ENCODE measurements around the gene FGF3. TPM values are rescaled to one million over a fixed set of nuclear protein-coding genes. Genes with fewer than 3 reads are reported as not detected.

FGF3 gene
- total RNA-seq, 4 donors from 2014 or later: not detected

- no peaks in the 10 kb centered on the region for H3K4me1 ChIP-seq
- intact Hi-C loops (cut with DNase I; ENCODE audit: low total_unique reads): no loop called here
- in situ Hi-C loops (cut with MboI; ENCODE audit: low sequenced_read_pairs in 4 of 4): no loop called here
Observed at GRCh38 chr11:69774354-69775162, 44.7 kb downstream of the FGF3 start.

DNA sequence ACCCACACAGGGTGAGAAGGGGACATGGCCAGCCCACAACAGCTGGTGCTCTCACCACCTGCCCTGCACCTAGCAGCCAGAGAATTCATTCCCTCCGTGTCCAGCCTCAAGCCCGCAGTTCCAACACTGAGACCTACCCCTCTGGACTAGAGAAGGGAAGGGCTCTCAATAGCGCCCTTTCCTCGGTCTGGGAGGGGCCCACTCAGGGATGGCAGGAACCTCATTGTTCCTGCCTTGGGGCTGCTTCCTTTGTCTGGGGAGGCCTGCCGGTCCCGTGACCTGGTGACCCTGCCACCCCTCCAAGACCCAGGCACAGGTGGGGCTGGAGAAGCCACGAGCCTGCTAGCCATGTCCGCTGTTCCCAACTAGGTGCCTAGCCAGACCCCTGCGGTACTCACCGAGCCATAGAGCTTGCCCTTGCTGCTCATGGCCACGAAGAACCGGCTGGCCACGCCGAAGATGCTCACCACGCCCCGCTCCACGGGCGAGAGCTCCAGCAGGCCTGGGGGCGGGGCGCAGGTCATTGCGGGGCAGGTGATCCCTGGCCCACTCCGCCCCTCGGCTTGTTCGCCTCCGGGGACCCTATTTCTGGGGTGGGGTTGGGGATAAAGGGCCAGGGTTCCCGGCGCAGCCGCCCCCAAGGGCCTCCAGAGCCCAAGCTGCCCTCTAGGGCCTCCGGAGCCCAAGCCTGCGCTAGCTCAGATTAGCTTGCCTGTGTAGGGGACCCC is 45.4 kb downstream of the FGF3 start:
- peaks cover 37 to 66% (median 47%) of the 10 kb centered on the region in 3 donors for H3K27me3 ChIP-seq
- H3K9me3 ChIP-seq: no peaks in the 10 kb centered on the region
- TF ChIP-seq POLR2A (IDR thresholded peaks at IDR 0.05): no peak
- no peak for TF ChIP-seq CTCF (IDR thresholded peaks at IDR 0.05 in 4 of 5, conservative IDR thresholded peaks at IDR 0.05 in 1 of 5)
- in situ Hi-C loops (cut with MboI; ENCODE audit: low sequenced_read_pairs in 4 of 4): no loop called here
- ATAC-seq: no peak
- H3K36me3 ChIP-seq: no peaks in the 10 kb centered on the region
- no peak overlapping the region for H3K4me3 ChIP-seq
- H3K4me1 ChIP-seq: no peaks in the 10 kb centered on the region
- intact Hi-C loops (cut with DNase I; ENCODE audit: low total_unique reads): no loop called here
- H3K27ac ChIP-seq: no peak overlapping the region
- no peak for DNase-seq

More at GRCh38 chr11:69774354-69775162, 44.7 kb downstream of the FGF3 start:
- DNase-seq (no peak), ATAC-seq (no peak)
- H3K9me3 ChIP-seq: no peaks in the 10 kb centered on the region
- TF ChIP-seq CTCF (IDR thresholded peaks at IDR 0.05 in 4 of 5, conservative IDR thresholded peaks at IDR 0.05 in 1 of 5) (no peak), POLR2A (IDR thresholded peaks at IDR 0.05) (no peak)
- H3K27ac ChIP-seq: no peak overlapping the region
- no peaks in the 10 kb centered on the region for H3K36me3 ChIP-seq
- H3K4me3 ChIP-seq: no peak overlapping the region
- H3K27me3 ChIP-seq: peaks cover 37 to 64% (median 40%) of the 10 kb centered on the region in 3 donors

DNA sequence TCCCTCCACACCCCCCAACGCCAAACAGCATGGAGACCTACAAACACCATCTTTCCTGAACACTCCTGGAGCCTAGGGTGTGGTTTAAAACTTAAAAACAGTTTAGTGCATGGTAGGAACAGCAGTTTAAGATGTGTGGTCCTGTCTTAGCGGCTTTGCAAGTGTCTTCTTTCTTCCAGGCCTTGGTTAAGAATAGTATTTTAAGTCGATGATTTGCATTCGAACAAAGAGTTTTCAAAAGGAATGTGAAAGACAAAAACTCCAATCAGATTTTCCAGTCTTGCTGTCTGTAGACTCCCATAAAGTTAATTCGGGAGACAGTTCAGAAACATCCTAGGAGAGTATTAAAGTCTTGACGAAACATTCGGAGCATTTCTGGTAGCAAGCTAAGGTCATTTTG is 47.8 kb downstream of the FGF3 start:
- Histone ChIP-seq H3K4me3 (no peak overlapping the region), H3K27me3 (peaks cover 20 to 57% (median 47%) of the 10 kb centered on the region in 3 donors), H3K4me1 (no peaks in the 10 kb centered on the region), H3K36me3 (no peaks in the 10 kb centered on the region), H3K9me3 (no peaks in the 10 kb centered on the region), H3K27ac (no peak overlapping the region)
- intact Hi-C loops (cut with DNase I; ENCODE audit: low total_unique reads): no loop called here
- ATAC-seq (no peak), DNase-seq (no peak)
- no peak for TF ChIP-seq POLR2A (IDR thresholded peaks at IDR 0.05)
- no peak for TF ChIP-seq CTCF (IDR thresholded peaks at IDR 0.05 in 4 of 5, conservative IDR thresholded peaks at IDR 0.05 in 1 of 5)
- in situ Hi-C loops (cut with MboI; ENCODE audit: low sequenced_read_pairs in 4 of 4): no loop called here

DNA sequence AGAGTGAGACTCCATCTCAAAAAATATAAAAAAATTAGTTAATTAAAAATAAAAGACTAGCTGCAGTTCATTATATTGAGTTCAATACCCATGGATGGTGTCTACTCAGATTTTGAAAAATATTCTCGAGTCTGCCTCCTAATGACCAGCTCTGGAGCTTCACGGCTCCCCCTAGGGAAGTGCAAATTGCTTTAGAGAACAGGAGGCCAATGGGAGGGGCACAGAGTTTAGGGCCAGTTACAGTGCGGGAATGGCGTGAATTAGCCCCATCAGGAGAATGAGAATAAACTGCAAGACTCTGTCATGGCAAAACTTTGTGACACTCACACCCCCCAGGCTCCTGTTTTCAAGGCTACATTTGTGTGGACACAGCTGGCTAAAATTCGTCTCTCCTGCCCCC is 48.7 kb downstream of the FGF3 start:
- DNase-seq: no peak
- intact Hi-C loops (cut with DNase I; ENCODE audit: low total_unique reads): no loop called here
- no peak for TF ChIP-seq POLR2A (IDR thresholded peaks at IDR 0.05)
- no peak for TF ChIP-seq CTCF (IDR thresholded peaks at IDR 0.05 in 4 of 5, conservative IDR thresholded peaks at IDR 0.05 in 1 of 5)
- H3K27me3 ChIP-seq: peaks cover 12 to 50% (median 38%) of the 10 kb centered on the region in 3 donors
- no peak for ATAC-seq
- no peak overlapping the region for H3K27ac ChIP-seq
- H3K9me3 ChIP-seq: no peaks in the 10 kb centered on the region
- in situ Hi-C loops (cut with MboI; ENCODE audit: low sequenced_read_pairs in 4 of 4): no loop called here
- no peaks in the 10 kb centered on the region for H3K36me3 ChIP-seq
- H3K4me1 ChIP-seq: no peaks in the 10 kb centered on the region
- no peak overlapping the region for H3K4me3 ChIP-seq

Data from gastrocnemius medialis (tissue), 4 donors.